PC-9 (cell line): ENCODE results near the gene TRIO. TPM values are rescaled to one million over a fixed set of nuclear protein-coding genes. Genes with fewer than 3 reads are reported as not detected.

Experiments used
- BruUV-seq: library from RNA; stranded (reverse); fragments of 400-500 nt; replicated peaks from 2 replicates; lab custom pipeline; 2021; lab: Mats Ljungman, UMichigan
- CTCF ChIA-PET: fragments of 300-600 bp; sonication (Branson Sonifier 250); formaldehyde crosslinking; loops from one replicate; lab custom pipeline; 2022; ENCODE audit warnings: antibody characterized with exemption; lab: Charles Lee
- POLR2A ChIA-PET: fragments of 300-600 bp; sonication (Branson Sonifier 250); formaldehyde crosslinking; loops from one replicate; lab custom pipeline; 2022; ENCODE audit warnings: antibody characterized with exemption; ENCODE audit not compliant: unreplicated experiment; lab: Charles Lee
- DNase-seq, 2 experiments: peaks; one replicate each; pipeline versions ENCODE4 v3.0.0 to v3.0.0-alpha.2; 2015 to 2022; ENCODE audit warnings: mixed read lengths in 1 of 2
- H2AFZ ChIP-seq: fragments of 200-600 bp; sonication (generic); 2 replicates; pipeline ENCODE4 v1.8.1; 2017; ENCODE audit warnings: antibody characterized with exemption
- H3F3A ChIP-seq: fragments of 200-600 bp; sonication (generic); 2 replicates; pipeline ENCODE4 v1.8.1; 2017; ENCODE audit warnings: antibody characterized with exemption, mild to moderate bottlenecking, low read depth; ENCODE audit not compliant: insufficient read depth
- H3K27ac ChIP-seq: fragments of 200-600 bp; sonication (generic); 2 replicates; pipeline ENCODE4 v1.6.1; 2016; ENCODE audit warnings: mixed run types
- H3K27me3 ChIP-seq: fragments of 200-600 bp; sonication (generic); 2 replicates; pipeline ENCODE4 v1.6.1; 2016; ENCODE audit warnings: low read depth, mixed run types; ENCODE audit not compliant: insufficient read depth
- H3K36me3 ChIP-seq: fragments of 200-600 bp; sonication (generic); 2 replicates; pipeline ENCODE4 v1.6.1; 2016; ENCODE audit warnings: low read depth, mixed run types
- H3K4me1 ChIP-seq: fragments of 200-600 bp; sonication (generic); replicated peaks from 2 replicates; pipeline ENCODE4 v1.6.1; 2016; ENCODE audit warnings: mixed run types; ENCODE audit not compliant: insufficient read depth
- H3K4me2 ChIP-seq: fragments of 200-600 bp; sonication (generic); 2 replicates; pipeline ENCODE4 v1.6.1; 2017; ENCODE audit warnings: mixed run types
- H3K4me3 ChIP-seq: fragments of 200-600 bp; sonication (generic); 2 replicates; pipeline ENCODE4 v1.6.1; 2016; ENCODE audit warnings: mixed run types
- H3K79me2 ChIP-seq: fragments of 200-600 bp; sonication (generic); 2 replicates; pipeline ENCODE4 v1.6.1; 2017; ENCODE audit warnings: low read depth, mixed run types
- H3K9me2 ChIP-seq: fragments of 200-600 bp; sonication (generic); 2 replicates; pipeline ENCODE4 v1.8.1; 2017; ENCODE audit warnings: mild to moderate bottlenecking; ENCODE audit not compliant: insufficient read depth
- H3K9me3 ChIP-seq: fragments of 200-600 bp; sonication (generic); 2 replicates; pipeline ENCODE4 v1.8.1; 2016; ENCODE audit warnings: low read depth; ENCODE audit not compliant: insufficient read depth
- H4K20me1 ChIP-seq: fragments of 200-600 bp; sonication (generic); 2 replicates; pipeline ENCODE4 v1.8.1; 2017; ENCODE audit not compliant: insufficient read depth
- EZH2 ChIP-seq: fragments of 200-600 bp; sonication (generic); IDR thresholded peaks from 2 replicates; pipeline ENCODE4 v1.8.0; 2017; ENCODE audit warnings: antibody characterized with exemption, low read depth
- intact Hi-C: fragments of 100-400 bp; cut with micrococcal nuclease; formaldehyde crosslinking; loops from one replicate; pipeline ENCODE4 v1.10.0; 2022; ENCODE audit not compliant: unreplicated experiment
- total RNA-seq: library from RNA; stranded (reverse); gene quantifications from 2 replicates; pipeline ENCODE4 v1.2.3, GENCODE V29; 2021
- TF ChIP-seq, protein P1 (sequence below): fragments of 200-600 bp; sonication (generic); conservative IDR thresholded peaks from 2 replicates; pipeline ENCODE4 v1.6.1; 2017; ENCODE audit warnings: mixed run types, antibody characterized with exemption, mild to moderate bottlenecking, moderate library complexity

The TRIO gene
- total RNA-seq, 1 experiment from 2014 or later = 596 TPM

- DNase-seq = no peak
- no TSS peak for BruUV-seq
- no peaks in the 10 kb centered on the region for H3K79me2 ChIP-seq
- CTCF ChIA-PET = no interaction called here
- no peaks in the 10 kb centered on the region; the same call in 1 of the 2 replicates for H3F3A ChIP-seq
- H3K27ac ChIP-seq = no peak overlapping the region
- intact Hi-C loops = loop anchor here (10.0 kb wide), 1 partner anchor 495 kb away; no protein-coding TSS in a partner anchor
- H3K36me3 ChIP-seq = peaks cover 21% of the 10 kb centered on the region; the same call in 1 of the 2 replicates
- 0 out of 2 replicates have a peak, but pooled peaks cover 5% of the 10 kb centered on the region for H4K20me1 ChIP-seq
- H3K4me2 ChIP-seq = no peak overlapping the region
- POLR2A ChIA-PET = no interaction called here
- no peaks in the 10 kb centered on the region for H3K9me3 ChIP-seq
- no peaks in the 10 kb centered on the region for H3K27me3 ChIP-seq
- no peak overlapping the region for H3K4me3 ChIP-seq
- TF ChIP-seq, protein P1, sequence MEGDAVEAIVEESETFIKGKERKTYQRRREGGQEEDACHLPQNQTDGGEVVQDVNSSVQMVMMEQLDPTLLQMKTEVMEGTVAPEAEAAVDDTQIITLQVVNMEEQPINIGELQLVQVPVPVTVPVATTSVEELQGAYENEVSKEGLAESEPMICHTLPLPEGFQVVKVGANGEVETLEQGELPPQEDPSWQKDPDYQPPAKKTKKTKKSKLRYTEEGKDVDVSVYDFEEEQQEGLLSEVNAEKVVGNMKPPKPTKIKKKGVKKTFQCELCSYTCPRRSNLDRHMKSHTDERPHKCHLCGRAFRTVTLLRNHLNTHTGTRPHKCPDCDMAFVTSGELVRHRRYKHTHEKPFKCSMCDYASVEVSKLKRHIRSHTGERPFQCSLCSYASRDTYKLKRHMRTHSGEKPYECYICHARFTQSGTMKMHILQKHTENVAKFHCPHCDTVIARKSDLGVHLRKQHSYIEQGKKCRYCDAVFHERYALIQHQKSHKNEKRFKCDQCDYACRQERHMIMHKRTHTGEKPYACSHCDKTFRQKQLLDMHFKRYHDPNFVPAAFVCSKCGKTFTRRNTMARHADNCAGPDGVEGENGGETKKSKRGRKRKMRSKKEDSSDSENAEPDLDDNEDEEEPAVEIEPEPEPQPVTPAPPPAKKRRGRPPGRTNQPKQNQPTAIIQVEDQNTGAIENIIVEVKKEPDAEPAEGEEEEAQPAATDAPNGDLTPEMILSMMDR = no peak
- TF ChIP-seq EZH2 = no peak
- no peak overlapping the region for H2AFZ ChIP-seq
- no peaks in the 10 kb centered on the region for H3K9me2 ChIP-seq
- peaks cover 3% of the 10 kb centered on the region; the same call in 1 of the 2 replicates for H3K4me1 ChIP-seq
Observed at GRCh38 chr5:14469551-14470377, 326.6 kb downstream of the TRIO start.

GRCh38 chr5:14471507-14471906 is 328.4 kb downstream of the TRIO start:
- intact Hi-C loops = loop anchor here (10.0 kb wide), 1 partner anchor 497 kb away; no protein-coding TSS in a partner anchor
- H3K9me2 ChIP-seq = no peaks in the 10 kb centered on the region
- no peaks in the 10 kb centered on the region for H3K9me3 ChIP-seq
- no peaks in the 10 kb centered on the region for H3K79me2 ChIP-seq
- H4K20me1 ChIP-seq = 0 out of 2 replicates have a peak, but pooled peaks cover 5% of the 10 kb centered on the region
- POLR2A ChIA-PET = interaction anchor here (0.7 kb wide), 1 partner anchor 16 kb away, joined by 4 read pairs; no protein-coding TSS in a partner anchor
- DNase-seq = no peak
- H3K4me2 ChIP-seq = no peak overlapping the region
- H3K4me3 ChIP-seq = no peak overlapping the region
- H3F3A ChIP-seq = peaks cover 10% of the 10 kb centered on the region; the same call in 1 of the 2 replicates
- peaks cover 12% of the 10 kb centered on the region; the same call in 1 of the 2 replicates for H3K4me1 ChIP-seq
- BruUV-seq = no TSS peak
- no peak overlapping the region for H2AFZ ChIP-seq
- H3K27me3 ChIP-seq = no peaks in the 10 kb centered on the region
- CTCF ChIA-PET = interaction anchor here (0.6 kb wide), 1 partner anchor 140 kb away, joined by 3 read pairs; no protein-coding TSS in a partner anchor
- no peak overlapping the region for H3K27ac ChIP-seq
- peaks cover 15% of the 10 kb centered on the region; the same call in 1 of the 2 replicates for H3K36me3 ChIP-seq
- TF ChIP-seq EZH2 = no peak
- TF ChIP-seq, protein P1 = no peak

DNA sequence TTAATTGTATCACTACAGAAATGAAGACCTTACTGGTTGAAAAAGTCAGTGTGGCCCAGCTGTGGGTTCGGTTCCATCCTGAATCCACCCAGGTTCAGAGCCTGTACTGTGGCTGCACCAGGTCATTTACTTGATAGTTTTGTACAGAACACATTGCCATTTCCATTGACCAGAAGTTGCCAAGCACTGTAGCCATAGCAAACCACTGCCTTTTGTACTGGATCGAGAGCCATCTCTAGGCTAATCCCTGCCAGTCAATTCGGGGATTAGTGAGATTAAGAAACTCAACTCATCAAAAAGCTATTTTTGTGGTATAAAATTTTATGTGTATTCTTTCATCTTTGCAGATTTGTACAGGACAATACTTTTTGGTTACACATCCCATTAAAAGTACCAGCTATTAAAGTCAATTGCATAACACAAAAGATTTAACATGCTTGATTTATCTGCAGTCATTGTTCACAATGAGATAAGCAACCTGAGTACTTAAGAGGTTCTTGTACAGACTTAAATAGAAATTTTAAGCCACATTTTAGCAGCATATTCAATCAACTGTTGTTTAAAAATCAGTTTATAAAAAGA is 329.9 kb downstream of the TRIO start:
- Histone ChIP-seq H3K79me2 (no peaks in the 10 kb centered on the region), H3K4me3 (no peak overlapping the region), H3K36me3 (peaks cover 26% of the 10 kb centered on the region), H3F3A (peaks cover 10% of the 10 kb centered on the region; the same call in 1 of the 2 replicates), H4K20me1 (peaks cover 8% of the 10 kb centered on the region; the same call in 1 of the 2 replicates), H3K27ac (no peak overlapping the region), H2AFZ (no peak overlapping the region), H3K27me3 (no peaks in the 10 kb centered on the region), H3K9me3 (no peaks in the 10 kb centered on the region), H3K9me2 (no peaks in the 10 kb centered on the region), H3K4me1 (peaks cover 12% of the 10 kb centered on the region; the same call in 1 of the 2 replicates), H3K4me2 (no peak overlapping the region)
- intact Hi-C loops = loop anchor here (10.0 kb wide), 1 partner anchor 498 kb away; no protein-coding TSS in a partner anchor
- DNase-seq = no peak
- no peak for TF ChIP-seq EZH2
- TF ChIP-seq, protein P1 = no peak
- ChIA-PET CTCF (no interaction called here), POLR2A (no interaction called here)
- no TSS peak for BruUV-seq
